SU-DHL-6 (cell line): Measurements from ENCODE around the gene MIEF1.
A peak's percentile ranks its signal among the peaks of the same experiment; 100 is the strongest.

Experiments used
- H2AFZ ChIP-seq: fragments of 200-600 bp; sonication (generic); 2 replicates; pipeline ENCODE4 v1.6.1; 2014; ENCODE audit warnings: low read depth, mild to moderate bottlenecking, moderate library complexity, mixed read lengths, antibody characterized with exemption, low read length; ENCODE audit not compliant: severe bottlenecking
- H3F3A ChIP-seq: fragments of 200-600 bp; shearing (Covaris generic); 2 replicates; pipeline ENCODE4 v1.6.0; 2016; ENCODE audit warnings: antibody characterized with exemption, mild to moderate bottlenecking; ENCODE audit not compliant: insufficient read depth
- H3K27ac ChIP-seq: fragments of 200-600 bp; sonication (generic); 2 replicates; pipeline ENCODE4 v1.5.1; 2016; ENCODE audit warnings: low read depth, mild to moderate bottlenecking, low read length, moderate library complexity, mixed read lengths
- H3K27me3 ChIP-seq: fragments of 200-600 bp; sonication (generic), shearing (Covaris generic); 2 replicates; pipeline ENCODE4 v1.6.0; 2014; ENCODE audit warnings: mild to moderate bottlenecking, low read length
- H3K36me3 ChIP-seq: fragments of 200-600 bp; sonication (generic); 2 replicates; pipeline ENCODE4 v1.6.1; 2014; ENCODE audit warnings: mild to moderate bottlenecking, low read length, mixed read lengths
- H3K4me2 ChIP-seq: fragments of 300-600, 200-600 bp; shearing (Covaris generic), sonication (generic); 2 replicates; pipeline ENCODE4 v1.6.0; 2014; ENCODE audit warnings: low read length, low read depth, mild to moderate bottlenecking; ENCODE audit not compliant: poor library complexity, severe bottlenecking
- H3K4me3 ChIP-seq: fragments of 200-600 bp; sonication (generic); 2 replicates; pipeline ENCODE4 v1.5.1; 2014; ENCODE audit warnings: antibody characterized with exemption, low read length, mild to moderate bottlenecking, mixed read lengths; ENCODE audit not compliant: insufficient read depth, poor library complexity, severe bottlenecking
- H3K79me2 ChIP-seq: fragments of 200-600 bp; sonication (generic); 2 replicates; pipeline ENCODE4 v1.6.1; 2014; ENCODE audit warnings: mild to moderate bottlenecking, low read length, moderate library complexity; ENCODE audit not compliant: insufficient read depth
- H3K9ac ChIP-seq: fragments of 200-600 bp; sonication (generic); 2 replicates; pipeline ENCODE4 v1.7.0; 2014; ENCODE audit warnings: mild to moderate bottlenecking, low read length
- H3K9me2 ChIP-seq: fragments of 200-600 bp; sonication (generic); replicated peaks from 2 replicates; pipeline ENCODE4 v1.6.1; 2014; ENCODE audit warnings: low read length; ENCODE audit not compliant: insufficient read depth
- H3K9me3 ChIP-seq: fragments of 200-600 bp; sonication (generic); 2 replicates; pipeline ENCODE4 v1.6.1; 2014; ENCODE audit warnings: low read length, mixed read lengths; ENCODE audit not compliant: insufficient read depth
- H4K20me1 ChIP-seq: fragments of 200-600 bp; sonication (generic); 2 replicates; pipeline ENCODE4 v1.6.1; 2014; ENCODE audit warnings: low read depth, mild to moderate bottlenecking, antibody characterized with exemption, low read length, moderate library complexity, mixed read lengths
- EZH2phosphoT487 ChIP-seq: fragments of 200-600 bp; sonication (generic), shearing (Covaris generic); conservative IDR thresholded peaks from 2 replicates; pipeline ENCODE4 v1.6.1; 2018; ENCODE audit warnings: mild to moderate bottlenecking, antibody characterized with exemption, low read length, moderate library complexity, mixed read lengths
- TF ChIP-seq, protein P1 (sequence below): fragments of 200-600 bp; sonication (generic); IDR thresholded peaks from one replicate; pipeline ENCODE4 v1.5.1; 2017; ENCODE audit warnings: antibody characterized with exemption, mild to moderate bottlenecking, low read length, moderate library complexity; ENCODE audit not compliant: insufficient read depth, poor library complexity, severe bottlenecking

MIEF1 gene

GRCh38 chr22:39469326-39469680 lies 32.8 kb upstream of the MIEF1 start:
- no peaks in the 10 kb centered on the region for H3K27me3 ChIP-seq
- no peak overlapping the region for H2AFZ ChIP-seq
- H3K4me2 ChIP-seq: peak overlapping the region; percentile 93
- no peaks in the 10 kb centered on the region for H3K9me2 ChIP-seq
- H3K27ac ChIP-seq: peak overlapping the region; percentile 95
- no peak for TF ChIP-seq EZH2phosphoT487
- TF ChIP-seq, protein P1, sequence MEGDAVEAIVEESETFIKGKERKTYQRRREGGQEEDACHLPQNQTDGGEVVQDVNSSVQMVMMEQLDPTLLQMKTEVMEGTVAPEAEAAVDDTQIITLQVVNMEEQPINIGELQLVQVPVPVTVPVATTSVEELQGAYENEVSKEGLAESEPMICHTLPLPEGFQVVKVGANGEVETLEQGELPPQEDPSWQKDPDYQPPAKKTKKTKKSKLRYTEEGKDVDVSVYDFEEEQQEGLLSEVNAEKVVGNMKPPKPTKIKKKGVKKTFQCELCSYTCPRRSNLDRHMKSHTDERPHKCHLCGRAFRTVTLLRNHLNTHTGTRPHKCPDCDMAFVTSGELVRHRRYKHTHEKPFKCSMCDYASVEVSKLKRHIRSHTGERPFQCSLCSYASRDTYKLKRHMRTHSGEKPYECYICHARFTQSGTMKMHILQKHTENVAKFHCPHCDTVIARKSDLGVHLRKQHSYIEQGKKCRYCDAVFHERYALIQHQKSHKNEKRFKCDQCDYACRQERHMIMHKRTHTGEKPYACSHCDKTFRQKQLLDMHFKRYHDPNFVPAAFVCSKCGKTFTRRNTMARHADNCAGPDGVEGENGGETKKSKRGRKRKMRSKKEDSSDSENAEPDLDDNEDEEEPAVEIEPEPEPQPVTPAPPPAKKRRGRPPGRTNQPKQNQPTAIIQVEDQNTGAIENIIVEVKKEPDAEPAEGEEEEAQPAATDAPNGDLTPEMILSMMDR: no peak
- peaks cover 40% of the 10 kb centered on the region for H3F3A ChIP-seq
- peak overlapping the region; percentile 15 for H3K4me3 ChIP-seq
- H3K36me3 ChIP-seq: no peaks in the 10 kb centered on the region
- no peaks in the 10 kb centered on the region for H3K9me3 ChIP-seq
- peaks cover 85% of the 10 kb centered on the region for H3K79me2 ChIP-seq
- no peaks in the 10 kb centered on the region for H4K20me1 ChIP-seq
- peak overlapping the region; percentile 54 for H3K9ac ChIP-seq

- Histone ChIP-seq H4K20me1 (no peaks in the 10 kb centered on the region), H3K4me3 (peak overlapping the region; percentile 15), H3K27me3 (no peaks in the 10 kb centered on the region), H2AFZ (no peak overlapping the region), H3F3A (peaks cover 37% of the 10 kb centered on the region), H3K9ac (peak overlapping the region; percentile 54), H3K79me2 (peaks cover 91% of the 10 kb centered on the region), H3K9me3 (no peaks in the 10 kb centered on the region), H3K4me2 (peak overlapping the region; percentile 93), H3K27ac (peak overlapping the region; percentile 95), H3K36me3 (no peaks in the 10 kb centered on the region), H3K9me2 (no peaks in the 10 kb centered on the region)
- TF ChIP-seq EZH2phosphoT487: no peak
- TF ChIP-seq, protein P1: no peak
These were observed 32.2 kb upstream of the MIEF1 start for GRCh38 chr22:39469681-39470450.

DNA sequence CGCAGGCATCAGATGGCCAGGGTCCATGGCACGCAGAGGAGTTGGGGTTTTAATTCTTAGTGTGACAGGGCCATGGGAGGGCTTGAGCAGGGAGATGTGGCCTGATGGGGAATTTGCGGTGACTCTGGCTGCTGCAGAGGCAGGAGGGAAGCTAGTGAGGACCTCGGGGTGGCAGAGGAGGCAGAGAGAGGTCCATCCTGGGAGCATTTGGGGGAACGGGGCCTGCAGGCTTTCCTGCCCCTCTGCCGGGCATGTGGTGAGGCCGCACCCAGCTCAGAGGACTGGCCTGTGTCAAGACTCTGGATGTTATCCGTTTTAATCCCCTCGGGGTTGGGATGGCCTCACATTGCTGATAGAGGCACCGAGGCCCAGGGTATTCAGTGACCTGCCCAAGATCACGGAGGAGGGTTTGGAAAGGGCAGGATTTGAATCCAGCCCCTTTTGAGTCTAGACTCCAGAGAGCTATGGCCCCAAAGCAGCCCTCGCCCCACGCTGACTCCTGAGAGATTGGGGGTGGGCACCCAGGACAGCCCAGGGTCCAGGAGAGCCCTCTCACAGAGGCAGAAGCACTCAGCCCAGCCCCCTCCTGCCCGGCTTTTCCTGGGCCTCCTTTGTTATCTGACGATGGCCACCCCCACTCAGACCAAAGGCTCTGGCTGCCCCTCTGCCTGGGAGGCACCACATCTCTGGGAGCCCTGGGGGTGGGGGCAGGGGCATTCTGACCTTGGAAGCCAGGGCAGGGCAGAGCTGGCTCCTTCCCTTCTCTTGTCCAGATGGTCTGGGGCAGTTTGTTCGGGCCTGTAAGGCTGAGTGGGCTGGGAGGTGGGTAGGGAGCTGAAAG lies 31.4 kb upstream of the MIEF1 start:
- Histone ChIP-seq H3K9me3 (no peaks in the 10 kb centered on the region), H3K79me2 (peaks cover 99% of the 10 kb centered on the region), H3F3A (peaks cover 29% of the 10 kb centered on the region), H3K4me2 (peak overlapping the region; percentile 93), H3K27ac (peak overlapping the region; percentile 95), H2AFZ (no peak overlapping the region), H3K9me2 (no peaks in the 10 kb centered on the region), H4K20me1 (no peaks in the 10 kb centered on the region), H3K9ac (peak overlapping the region; percentile 54), H3K4me3 (no peak overlapping the region), H3K27me3 (no peaks in the 10 kb centered on the region), H3K36me3 (no peaks in the 10 kb centered on the region)
- no peak for TF ChIP-seq EZH2phosphoT487
- TF ChIP-seq, protein P1: no peak
